Body of pancreas (tissue), 4 donors: ENCODE measurements around the gene TTLL11.

Experiments used
- CTCF ChIP-seq, 7 experiments: fragments of 450-650 bp in 4 of 7; fragments of 200-600 bp in 3 of 7; sonication (generic) in 3 of 7; IDR thresholded peaks; one replicate each; pipeline ENCODE4 v1.5.1; 2016 to 2019; ENCODE audit warnings: antibody characterized with exemption in 7 of 7
- POLR2A ChIP-seq, 3 donors: fragments of 450-650 bp; IDR thresholded peaks; one replicate each; pipeline ENCODE4 v1.6.1; 2016; ENCODE audit warnings: antibody characterized with exemption in 3 of 3, mild to moderate bottlenecking in 2 of 3

- no peak for TF ChIP-seq CTCF (IDR thresholded peaks at IDR 0.05)
- no peak for TF ChIP-seq POLR2A (IDR thresholded peaks at IDR 0.05)
Measured at GRCh38 chr9:121870271-121870670, 222.8 kb downstream of the TTLL11 start.
